Upper lobe of right lung (tissue), 1 donor: ENCODE measurements around the gene DGKZ. TPM values are rescaled to one million over a fixed set of nuclear protein-coding genes. Genes with fewer than 3 reads are reported as not detected.

Source experiments
- ATAC-seq: fragments of 200-7000 bp; cut with Tn5 transposase; one replicate; pipeline ENCODE4 v1.9.1; 2020; ENCODE audit warnings: mild to moderate bottlenecking, moderate library complexity
- DNase-seq: peaks from one replicate; pipeline ENCODE4 v3.0.0-alpha.2; 2020
- H3K27ac ChIP-seq: fragments of 200-600 bp; one replicate; pipeline ENCODE4 v1.8.0; 2022
- H3K27me3 ChIP-seq: fragments of 200-600 bp; one replicate; pipeline ENCODE4 v1.8.0; 2022; ENCODE audit warnings: mild to moderate bottlenecking
- H3K36me3 ChIP-seq: fragments of 200-600 bp; one replicate; pipeline ENCODE4 v1.8.0; 2022
- H3K4me1 ChIP-seq: fragments of 200-600 bp; one replicate; pipeline ENCODE4 v1.8.0; 2022
- H3K4me3 ChIP-seq: fragments of 200-600 bp; one replicate; pipeline ENCODE4 v1.8.0; 2022; ENCODE audit warnings: mild to moderate bottlenecking
- H3K9me3 ChIP-seq: fragments of 200-600 bp; one replicate; pipeline ENCODE4 v1.8.0; 2022
- intact Hi-C: fragments of 100-400 bp; cut with DNase I; formaldehyde crosslinking; loops from one replicate; pipeline ENCODE4 v1.11.0; 2022
- total RNA-seq: library from RNA; stranded (reverse); fragmentation: NEBNext Ultra II Directional; extraction: Animal tissue kit (Norgen Biotek cat#: 25700); gene quantifications from one replicate; pipeline ENCODE4 v1.2.1, GENCODE V29; 2021
- TF ChIP-seq, protein P1 (sequence below): fragments of 200-600 bp; IDR thresholded peaks from one replicate; pipeline ENCODE4 v1.8.0; 2022; ENCODE audit warnings: antibody characterized with exemption
- donor health status: DM: no; HTN: yes; CAD: no; lungs with severe emphysema.

Gene DGKZ
- total RNA-seq, 1 donor from 2014 or later = 50.4 TPM

DNA sequence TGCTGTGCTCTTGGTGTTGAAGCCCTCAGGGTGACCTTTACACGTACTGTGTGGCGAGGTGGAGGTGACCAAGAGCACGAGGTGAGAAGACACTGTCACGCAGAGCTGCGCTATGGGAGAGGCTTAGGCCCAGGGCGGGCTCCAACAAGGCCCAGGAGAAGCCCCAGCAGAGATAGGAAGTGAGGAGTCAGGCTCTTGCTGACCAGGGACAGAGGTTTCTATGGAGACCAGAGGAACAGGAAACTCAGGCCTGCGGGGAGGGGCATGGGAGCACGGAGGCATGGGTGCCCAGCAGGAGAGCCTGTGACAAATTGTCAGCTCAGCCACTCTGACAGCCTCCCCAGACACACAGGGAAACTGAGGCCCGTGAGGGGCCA lies 15.8 kb downstream of the DGKZ start:
- intact Hi-C loops = no loop called here
- H3K9me3 ChIP-seq = no peaks in the 10 kb centered on the region
- H3K4me3 ChIP-seq = no peak overlapping the region
- H3K4me1 ChIP-seq = peaks cover 46% of the 10 kb centered on the region
- DNase-seq = peak; percentile 81
- TF ChIP-seq, protein P1, sequence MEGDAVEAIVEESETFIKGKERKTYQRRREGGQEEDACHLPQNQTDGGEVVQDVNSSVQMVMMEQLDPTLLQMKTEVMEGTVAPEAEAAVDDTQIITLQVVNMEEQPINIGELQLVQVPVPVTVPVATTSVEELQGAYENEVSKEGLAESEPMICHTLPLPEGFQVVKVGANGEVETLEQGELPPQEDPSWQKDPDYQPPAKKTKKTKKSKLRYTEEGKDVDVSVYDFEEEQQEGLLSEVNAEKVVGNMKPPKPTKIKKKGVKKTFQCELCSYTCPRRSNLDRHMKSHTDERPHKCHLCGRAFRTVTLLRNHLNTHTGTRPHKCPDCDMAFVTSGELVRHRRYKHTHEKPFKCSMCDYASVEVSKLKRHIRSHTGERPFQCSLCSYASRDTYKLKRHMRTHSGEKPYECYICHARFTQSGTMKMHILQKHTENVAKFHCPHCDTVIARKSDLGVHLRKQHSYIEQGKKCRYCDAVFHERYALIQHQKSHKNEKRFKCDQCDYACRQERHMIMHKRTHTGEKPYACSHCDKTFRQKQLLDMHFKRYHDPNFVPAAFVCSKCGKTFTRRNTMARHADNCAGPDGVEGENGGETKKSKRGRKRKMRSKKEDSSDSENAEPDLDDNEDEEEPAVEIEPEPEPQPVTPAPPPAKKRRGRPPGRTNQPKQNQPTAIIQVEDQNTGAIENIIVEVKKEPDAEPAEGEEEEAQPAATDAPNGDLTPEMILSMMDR = no peak
- peak; percentile 79 for ATAC-seq
- peak overlapping the region; percentile 86 for H3K27ac ChIP-seq
- H3K36me3 ChIP-seq = peaks cover 1% of the 10 kb centered on the region
- H3K27me3 ChIP-seq = no peaks in the 10 kb centered on the region

DNA sequence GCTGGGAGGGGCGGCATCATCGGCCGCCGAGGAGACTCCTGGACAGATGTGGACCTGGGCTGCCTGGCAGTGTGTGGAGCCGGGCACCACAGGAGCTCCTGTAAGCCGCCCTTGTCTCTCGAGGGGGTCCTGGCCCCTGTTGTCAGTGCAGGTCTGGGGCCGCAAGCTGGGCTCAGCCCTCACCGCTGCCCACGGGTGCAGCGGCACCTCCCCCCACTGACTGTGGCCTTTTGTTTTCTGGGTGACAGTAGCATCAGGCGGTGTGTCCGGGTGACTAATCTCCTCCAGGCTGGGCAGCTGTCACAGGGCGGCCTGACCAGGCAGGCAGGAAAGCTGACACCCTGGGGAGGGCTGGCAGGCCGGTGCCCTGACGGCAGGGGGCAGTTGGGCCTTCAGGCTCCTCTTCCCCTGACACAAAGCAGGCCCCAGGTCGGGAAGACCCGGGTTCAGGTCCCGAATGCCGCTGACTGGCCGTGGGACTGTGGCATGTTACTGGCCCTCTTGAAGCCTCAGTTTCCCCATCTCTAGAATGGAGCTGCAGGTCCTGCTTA lies 16.3 kb downstream of the DGKZ start:
- TF ChIP-seq, protein P1 = no peak
- Histone ChIP-seq H3K27ac (peak overlapping the region; percentile 86), H3K27me3 (no peaks in the 10 kb centered on the region), H3K9me3 (no peaks in the 10 kb centered on the region), H3K36me3 (peaks cover 6% of the 10 kb centered on the region), H3K4me1 (peaks cover 46% of the 10 kb centered on the region), H3K4me3 (no peak overlapping the region)
- ATAC-seq (peak; percentile 31), DNase-seq (no peak)
- intact Hi-C loops = no loop called here

DNA sequence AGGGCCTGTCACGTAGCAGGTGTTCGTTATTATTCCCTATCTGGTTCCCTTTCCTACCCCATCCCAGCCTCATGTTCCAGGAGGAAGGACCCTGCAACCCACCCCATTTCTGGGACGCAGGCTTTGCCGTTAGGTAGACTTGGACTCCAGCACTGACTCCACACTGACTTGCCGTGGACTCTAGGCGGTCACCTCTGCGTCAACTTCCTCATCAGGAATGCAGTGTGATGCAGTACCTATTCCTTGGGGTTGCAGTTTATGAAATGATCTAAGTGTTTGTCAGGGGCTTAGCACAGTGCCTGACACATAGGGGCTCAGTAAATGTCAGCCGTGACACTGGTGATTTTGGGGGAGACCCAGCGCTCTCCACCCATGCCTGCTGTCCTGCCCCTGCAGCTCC lies 16.8 kb downstream of the DGKZ start:
- Histone ChIP-seq H3K4me1 (peaks cover 46% of the 10 kb centered on the region), H3K9me3 (no peaks in the 10 kb centered on the region), H3K27ac (peak overlapping the region; percentile 86), H3K4me3 (no peak overlapping the region), H3K27me3 (no peaks in the 10 kb centered on the region), H3K36me3 (peaks cover 9% of the 10 kb centered on the region)
- intact Hi-C loops = no loop called here
- ATAC-seq (no peak), DNase-seq (no peak)
- TF ChIP-seq, protein P1 = no peak

DNA sequence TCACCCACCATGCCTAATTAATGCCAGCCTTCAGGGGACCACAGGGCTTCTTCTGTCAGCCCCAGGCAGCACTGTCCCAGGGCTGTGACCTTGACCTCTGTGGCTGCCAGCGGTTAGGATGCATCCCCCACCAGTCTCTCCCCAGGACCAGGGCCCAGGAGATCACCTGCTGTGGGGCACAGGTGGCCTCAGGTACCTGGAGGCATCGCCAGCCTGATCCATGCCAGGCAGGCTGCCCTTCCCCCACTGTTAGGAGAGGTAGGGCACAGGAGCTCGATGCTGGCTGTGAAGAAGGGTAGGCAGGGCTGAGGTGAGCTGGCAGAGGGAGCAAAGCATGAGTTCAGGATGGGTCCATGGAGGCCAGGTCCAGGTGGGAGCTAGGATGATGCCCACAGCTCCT lies 17.5 kb downstream of the DGKZ start:
- H3K27ac ChIP-seq = no peak overlapping the region
- ATAC-seq = no peak
- H3K4me1 ChIP-seq = peaks cover 46% of the 10 kb centered on the region

DNA sequence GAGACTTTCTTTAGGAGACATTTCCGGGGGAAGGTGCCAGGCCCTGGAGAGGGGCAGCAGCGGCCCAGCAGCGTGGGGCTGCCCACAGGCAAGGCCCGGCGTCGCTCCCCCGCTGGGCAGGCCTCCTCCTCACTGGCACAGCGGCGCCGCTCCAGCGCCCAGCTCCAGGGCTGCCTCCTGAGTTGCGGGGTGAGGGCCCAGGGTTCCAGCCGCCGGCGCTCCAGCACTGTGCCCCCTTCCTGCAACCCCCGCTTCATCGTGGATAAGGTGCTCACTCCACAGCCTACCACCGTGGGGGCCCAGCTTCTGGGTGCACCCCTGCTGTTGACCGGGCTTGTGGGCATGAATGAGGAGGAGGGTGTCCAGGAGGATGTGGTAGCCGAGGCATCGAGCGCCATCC lies 19.0 kb downstream of the DGKZ start:
- H3K4me3 ChIP-seq = no peak overlapping the region
- intact Hi-C loops = no loop called here
- H3K27ac ChIP-seq = no peak overlapping the region
- H3K9me3 ChIP-seq = no peaks in the 10 kb centered on the region
- DNase-seq = no peak
- H3K27me3 ChIP-seq = no peaks in the 10 kb centered on the region
- H3K36me3 ChIP-seq = peaks cover 16% of the 10 kb centered on the region
- peaks cover 32% of the 10 kb centered on the region for H3K4me1 ChIP-seq
- no peak for ATAC-seq
- TF ChIP-seq, protein P1 = no peak

More for the DNA sequence above, 17.5 kb downstream of the DGKZ start:
- H3K4me3 ChIP-seq = no peak overlapping the region
- TF ChIP-seq, protein P1 = no peak
- no peaks in the 10 kb centered on the region for H3K9me3 ChIP-seq
- H3K36me3 ChIP-seq = peaks cover 9% of the 10 kb centered on the region
- DNase-seq = no peak
- no peaks in the 10 kb centered on the region for H3K27me3 ChIP-seq
- intact Hi-C loops = no loop called here

DNA sequence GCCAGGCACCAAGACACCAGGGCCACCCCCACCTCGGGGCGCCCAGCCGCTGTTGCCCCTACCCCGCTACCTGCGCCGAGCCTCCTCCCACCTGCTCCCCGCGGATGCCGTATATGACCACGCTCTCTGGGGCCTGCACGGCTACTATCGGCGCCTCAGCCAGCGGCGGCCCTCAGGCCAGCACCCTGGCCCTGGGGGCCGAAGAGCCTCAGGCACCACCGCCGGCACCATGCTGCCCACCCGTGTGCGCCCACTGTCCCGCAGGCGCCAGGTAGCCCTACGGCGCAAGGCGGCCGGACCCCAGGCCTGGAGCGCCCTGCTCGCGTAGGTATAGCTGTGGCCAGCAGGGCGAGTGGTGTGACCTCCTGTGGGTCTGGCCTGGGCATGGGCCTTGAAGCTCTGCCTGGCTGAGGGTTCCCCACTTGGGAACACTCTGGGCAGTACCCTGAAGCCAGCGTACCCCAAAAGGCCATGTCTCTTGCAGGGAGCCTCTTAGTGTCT lies 19.4 kb downstream of the DGKZ start:
- no peak for DNase-seq
- Histone ChIP-seq H3K9me3 (no peaks in the 10 kb centered on the region), H3K27ac (no peak overlapping the region), H3K36me3 (peaks cover 21% of the 10 kb centered on the region), H3K4me3 (no peak overlapping the region), H3K27me3 (no peaks in the 10 kb centered on the region), H3K4me1 (peaks cover 28% of the 10 kb centered on the region)
- intact Hi-C loops = no loop called here
- no peak for ATAC-seq
- TF ChIP-seq, protein P1 = no peak
